K562 (cell line): ENCODE results near the gene ZNF286A.

Experiments
- CREB1 ChIP-seq, 2 experiments: sonication (generic) in 1 of 2; formaldehyde crosslinking in 1 of 2; IDR thresholded peaks; 2 replicates each; pipeline versions ENCODE4 v1.6.1 to v1.8.0; 2012 to 2022; ENCODE audit warnings: inconsistent platforms in 1 of 2, mild to moderate bottlenecking in 1 of 2, missing genetic modification reagents in 1 of 2, moderate library complexity in 1 of 2
- ZFX ChIP-seq: sonication (generic); formaldehyde crosslinking; IDR thresholded peaks from 2 replicates; pipeline ENCODE4 v1.8.0; 2022; ENCODE audit warnings: mild to moderate bottlenecking, missing genetic modification reagents, moderate library complexity
- ZNF143 ChIP-seq: sonication (generic); formaldehyde crosslinking; IDR thresholded peaks from 2 replicates; pipeline ENCODE4 v1.9.0; 2022; ENCODE audit warnings: mild to moderate bottlenecking, missing genetic modification reagents
- TF ChIP-seq, protein P1 (sequence below): sonication (generic); formaldehyde crosslinking; IDR thresholded peaks from 2 replicates; pipeline ENCODE4 v1.8.0; 2022; ENCODE audit warnings: mild to moderate bottlenecking, low read depth, missing genetic modification reagents
- TF ChIP-seq, protein P2 (sequence below): sonication (generic); formaldehyde crosslinking; IDR thresholded peaks from 2 replicates; pipeline ENCODE4 v1.8.1; 2023; ENCODE audit warnings: mild to moderate bottlenecking, missing genetic modification reagents

DNA sequence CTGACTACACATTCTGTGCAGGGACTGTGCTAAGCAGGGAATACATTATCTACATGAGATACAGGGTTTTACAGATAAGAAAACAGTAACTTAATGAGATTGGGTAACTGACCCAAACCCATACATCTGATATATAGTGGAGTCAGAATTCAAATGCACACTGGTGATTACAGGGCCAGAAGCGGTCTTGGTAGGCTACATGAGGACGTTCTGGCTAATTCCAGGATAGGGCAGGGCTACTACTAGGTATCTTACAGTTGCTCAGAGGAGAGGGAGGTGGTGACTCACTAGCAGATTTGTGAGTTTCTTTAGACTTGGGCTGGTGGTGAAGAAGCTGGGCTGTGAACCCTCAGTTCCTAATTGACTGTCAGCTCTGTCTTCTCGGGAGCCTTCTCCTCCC, 36.9 kb upstream of the ZNF286A start:
- TF ChIP-seq ZFX (CRISPR knock-in tag) (no peak), CREB1 (IDR thresholded peaks at IDR 0.05) (no peak), CREB1 (CRISPR knock-in tag; IDR thresholded peaks at IDR 0.05) (no peak), ZNF143 (CRISPR knock-in tag) (no peak)
- TF ChIP-seq, protein P1, sequence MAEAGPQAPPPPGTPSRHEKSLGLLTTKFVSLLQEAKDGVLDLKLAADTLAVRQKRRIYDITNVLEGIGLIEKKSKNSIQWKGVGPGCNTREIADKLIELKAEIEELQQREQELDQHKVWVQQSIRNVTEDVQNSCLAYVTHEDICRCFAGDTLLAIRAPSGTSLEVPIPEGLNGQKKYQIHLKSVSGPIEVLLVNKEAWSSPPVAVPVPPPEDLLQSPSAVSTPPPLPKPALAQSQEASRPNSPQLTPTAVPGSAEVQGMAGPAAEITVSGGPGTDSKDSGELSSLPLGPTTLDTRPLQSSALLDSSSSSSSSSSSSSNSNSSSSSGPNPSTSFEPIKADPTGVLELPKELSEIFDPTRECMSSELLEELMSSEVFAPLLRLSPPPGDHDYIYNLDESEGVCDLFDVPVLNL (CRISPR knock-in tag), result no peak
- TF ChIP-seq, protein P2, sequence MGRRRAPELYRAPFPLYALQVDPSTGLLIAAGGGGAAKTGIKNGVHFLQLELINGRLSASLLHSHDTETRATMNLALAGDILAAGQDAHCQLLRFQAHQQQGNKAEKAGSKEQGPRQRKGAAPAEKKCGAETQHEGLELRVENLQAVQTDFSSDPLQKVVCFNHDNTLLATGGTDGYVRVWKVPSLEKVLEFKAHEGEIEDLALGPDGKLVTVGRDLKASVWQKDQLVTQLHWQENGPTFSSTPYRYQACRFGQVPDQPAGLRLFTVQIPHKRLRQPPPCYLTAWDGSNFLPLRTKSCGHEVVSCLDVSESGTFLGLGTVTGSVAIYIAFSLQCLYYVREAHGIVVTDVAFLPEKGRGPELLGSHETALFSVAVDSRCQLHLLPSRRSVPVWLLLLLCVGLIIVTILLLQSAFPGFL (CRISPR knock-in tag), result no peak
